Measurements from ENCODE around the gene ARMH1.
A peak's percentile ranks its signal among the peaks of the same experiment; 100 is the strongest.

ARMH1 gene

DNA sequence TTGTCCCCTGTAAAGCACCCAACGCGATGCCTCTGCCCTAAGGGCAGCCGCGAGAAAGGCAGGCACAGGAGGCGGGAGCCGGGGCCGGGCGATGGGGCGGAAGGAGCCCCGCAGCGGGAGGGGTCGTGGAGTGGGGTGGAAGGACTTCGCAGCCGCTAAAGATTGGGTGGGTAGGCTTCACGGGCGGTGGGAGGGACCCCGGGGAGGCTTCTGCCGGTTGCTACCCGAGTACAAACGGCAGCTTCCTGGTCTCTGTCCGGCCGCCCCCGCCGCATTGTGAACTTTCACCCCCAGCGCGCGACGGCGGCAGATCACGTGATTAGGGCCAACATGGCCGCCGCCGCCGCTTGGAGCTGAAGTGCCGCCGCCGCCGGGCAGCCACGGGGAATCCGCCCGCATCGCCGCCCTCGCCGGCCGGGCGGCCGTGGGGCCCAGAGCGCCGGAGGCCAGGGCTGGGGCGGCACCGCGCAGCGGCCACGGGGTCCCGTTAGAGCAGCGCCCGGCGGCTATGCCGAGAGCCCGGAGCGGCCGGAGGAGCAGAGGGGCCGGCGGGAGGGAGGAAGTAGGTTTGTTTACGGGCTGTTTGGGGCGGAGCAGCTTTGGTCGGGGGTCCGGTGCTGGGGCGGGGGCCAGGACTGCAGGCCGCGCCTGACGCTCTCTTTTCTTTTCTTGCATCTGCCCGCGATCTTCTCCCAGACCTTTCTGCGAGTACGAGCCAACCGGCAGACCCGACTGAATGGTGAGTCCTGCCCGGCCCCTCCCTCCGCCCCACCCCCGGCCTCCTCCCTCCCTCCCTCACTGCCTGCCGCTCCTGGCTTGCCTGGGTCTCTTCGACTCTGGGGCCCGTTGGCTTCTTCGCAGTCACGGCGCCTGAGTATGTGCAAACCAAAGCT, 42.6 kb upstream of the ARMH1 start (continued):
- TF ChIP-seq ZNF274 (IDR thresholded peaks at IDR 0.05; ENCODE audit: low read length) (no peak), ZNF274 (tag by site-specific recombination; IDR thresholded peaks at IDR 0.05; ENCODE audit: borderline replicate concordance) (no peak), ZNF473 (tag by site-specific recombination; IDR thresholded peaks at IDR 0.05) (no peak), SP3 (tag by site-specific recombination; IDR thresholded peaks at IDR 0.05) (peak; percentile 89), ZNF677 (tag by site-specific recombination; IDR thresholded peaks at IDR 0.05) (peak; percentile 65; the same call in 1 of the 2 replicates), ZNF510 (tag by site-specific recombination; IDR thresholded peaks at IDR 0.05; ENCODE audit: insufficient replicate concordance) (no peak), ZNF791 (tag by site-specific recombination; IDR thresholded peaks at IDR 0.05) (no peak), ZNF248 (tag by site-specific recombination; IDR thresholded peaks at IDR 0.05) (no peak), IKZF3 (tag by site-specific recombination; IDR thresholded peaks at IDR 0.05) (peak; percentile 45; the same call in 1 of the 2 replicates), ZNF23 (tag by site-specific recombination; IDR thresholded peaks at IDR 0.05; ENCODE audit: borderline replicate concordance) (no peak), ZNF133 (tag by site-specific recombination; IDR thresholded peaks at IDR 0.05) (no peak), SP2 (tag by site-specific recombination; IDR thresholded peaks at IDR 0.05) (peak; percentile 81), ZNF157 (tag by site-specific recombination; IDR thresholded peaks at IDR 0.05) (no peak), ZNF366 (tag by site-specific recombination; conservative IDR thresholded peaks at IDR 0.05) (no peak), OVOL3 (tag by site-specific recombination; IDR thresholded peaks at IDR 0.05) (no peak), ZNF2 (tag by site-specific recombination; IDR thresholded peaks at IDR 0.05) (no peak; the same call in 1 of the 2 replicates), ZBTB1 (tag by site-specific recombination; IDR thresholded peaks at IDR 0.05) (0 out of 2 replicates have a peak, but pooled peaks have one; percentile 67), EGR2 (tag by site-specific recombination; IDR thresholded peaks at IDR 0.05; ENCODE audit: low read depth) (peak; percentile 88), ZNF341 (tag by site-specific recombination; IDR thresholded peaks at IDR 0.05; ENCODE audit: low read depth) (peak; percentile 81), ZFP3 (tag by site-specific recombination; IDR thresholded peaks at IDR 0.05; ENCODE audit: low read depth) (no peak), ZNF544 (tag by site-specific recombination; IDR thresholded peaks at IDR 0.05) (no peak)
- TF ChIP-seq, protein P1, sequence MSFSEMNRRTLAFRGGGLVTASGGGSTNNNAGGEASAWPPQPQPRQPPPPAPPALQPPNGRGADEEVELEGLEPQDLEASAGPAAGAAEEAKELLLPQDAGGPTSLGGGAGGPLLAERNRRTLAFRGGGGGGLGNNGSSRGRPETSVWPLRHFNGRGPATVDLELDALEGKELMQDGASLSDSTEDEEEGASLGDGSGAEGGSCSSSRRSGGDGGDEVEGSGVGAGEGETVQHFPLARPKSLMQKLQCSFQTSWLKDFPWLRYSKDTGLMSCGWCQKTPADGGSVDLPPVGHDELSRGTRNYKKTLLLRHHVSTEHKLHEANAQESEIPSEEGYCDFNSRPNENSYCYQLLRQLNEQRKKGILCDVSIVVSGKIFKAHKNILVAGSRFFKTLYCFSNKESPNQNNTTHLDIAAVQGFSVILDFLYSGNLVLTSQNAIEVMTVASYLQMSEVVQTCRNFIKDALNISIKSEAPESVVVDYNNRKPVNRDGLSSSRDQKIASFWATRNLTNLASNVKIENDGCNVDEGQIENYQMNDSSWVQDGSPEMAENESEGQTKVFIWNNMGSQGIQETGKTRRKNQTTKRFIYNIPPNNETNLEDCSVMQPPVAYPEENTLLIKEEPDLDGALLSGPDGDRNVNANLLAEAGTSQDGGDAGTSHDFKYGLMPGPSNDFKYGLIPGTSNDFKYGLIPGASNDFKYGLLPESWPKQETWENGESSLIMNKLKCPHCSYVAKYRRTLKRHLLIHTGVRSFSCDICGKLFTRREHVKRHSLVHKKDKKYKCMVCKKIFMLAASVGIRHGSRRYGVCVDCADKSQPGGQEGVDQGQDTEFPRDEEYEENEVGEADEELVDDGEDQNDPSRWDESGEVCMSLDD (tag by site-specific recombination; IDR thresholded peaks at IDR 0.05), result peak; percentile 59; the same call in 1 of the 2 replicates
- TF ChIP-seq, protein P2, sequence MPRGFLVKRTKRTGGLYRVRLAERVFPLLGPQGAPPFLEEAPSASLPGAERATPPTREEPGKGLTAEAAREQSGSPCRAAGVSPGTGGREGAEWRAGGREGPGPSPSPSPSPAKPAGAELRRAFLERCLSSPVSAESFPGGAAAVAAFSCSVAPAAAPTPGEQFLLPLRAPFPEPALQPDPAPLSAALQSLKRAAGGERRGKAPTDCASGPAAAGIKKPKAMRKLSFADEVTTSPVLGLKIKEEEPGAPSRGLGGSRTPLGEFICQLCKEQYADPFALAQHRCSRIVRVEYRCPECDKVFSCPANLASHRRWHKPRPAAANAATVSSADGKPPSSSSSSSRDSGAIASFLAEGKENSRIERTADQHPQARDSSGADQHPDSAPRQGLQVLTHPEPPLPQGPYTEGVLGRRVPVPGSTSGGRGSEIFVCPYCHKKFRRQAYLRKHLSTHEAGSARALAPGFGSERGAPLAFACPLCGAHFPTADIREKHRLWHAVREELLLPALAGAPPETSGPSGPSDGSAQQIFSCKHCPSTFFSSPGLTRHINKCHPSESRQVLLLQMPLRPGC (tag by site-specific recombination; IDR thresholded peaks at IDR 0.05), result 0 out of 2 replicates have a peak, but pooled peaks have one; percentile 28
- TF ChIP-seq, protein P3, sequence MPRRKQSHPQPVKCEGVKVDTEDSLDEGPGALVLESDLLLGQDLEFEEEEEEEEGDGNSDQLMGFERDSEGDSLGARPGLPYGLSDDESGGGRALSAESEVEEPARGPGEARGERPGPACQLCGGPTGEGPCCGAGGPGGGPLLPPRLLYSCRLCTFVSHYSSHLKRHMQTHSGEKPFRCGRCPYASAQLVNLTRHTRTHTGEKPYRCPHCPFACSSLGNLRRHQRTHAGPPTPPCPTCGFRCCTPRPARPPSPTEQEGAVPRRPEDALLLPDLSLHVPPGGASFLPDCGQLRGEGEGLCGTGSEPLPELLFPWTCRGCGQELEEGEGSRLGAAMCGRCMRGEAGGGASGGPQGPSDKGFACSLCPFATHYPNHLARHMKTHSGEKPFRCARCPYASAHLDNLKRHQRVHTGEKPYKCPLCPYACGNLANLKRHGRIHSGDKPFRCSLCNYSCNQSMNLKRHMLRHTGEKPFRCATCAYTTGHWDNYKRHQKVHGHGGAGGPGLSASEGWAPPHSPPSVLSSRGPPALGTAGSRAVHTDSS (tag by site-specific recombination; IDR thresholded peaks at IDR 0.05), result no peak
- TF ChIP-seq, protein P4, sequence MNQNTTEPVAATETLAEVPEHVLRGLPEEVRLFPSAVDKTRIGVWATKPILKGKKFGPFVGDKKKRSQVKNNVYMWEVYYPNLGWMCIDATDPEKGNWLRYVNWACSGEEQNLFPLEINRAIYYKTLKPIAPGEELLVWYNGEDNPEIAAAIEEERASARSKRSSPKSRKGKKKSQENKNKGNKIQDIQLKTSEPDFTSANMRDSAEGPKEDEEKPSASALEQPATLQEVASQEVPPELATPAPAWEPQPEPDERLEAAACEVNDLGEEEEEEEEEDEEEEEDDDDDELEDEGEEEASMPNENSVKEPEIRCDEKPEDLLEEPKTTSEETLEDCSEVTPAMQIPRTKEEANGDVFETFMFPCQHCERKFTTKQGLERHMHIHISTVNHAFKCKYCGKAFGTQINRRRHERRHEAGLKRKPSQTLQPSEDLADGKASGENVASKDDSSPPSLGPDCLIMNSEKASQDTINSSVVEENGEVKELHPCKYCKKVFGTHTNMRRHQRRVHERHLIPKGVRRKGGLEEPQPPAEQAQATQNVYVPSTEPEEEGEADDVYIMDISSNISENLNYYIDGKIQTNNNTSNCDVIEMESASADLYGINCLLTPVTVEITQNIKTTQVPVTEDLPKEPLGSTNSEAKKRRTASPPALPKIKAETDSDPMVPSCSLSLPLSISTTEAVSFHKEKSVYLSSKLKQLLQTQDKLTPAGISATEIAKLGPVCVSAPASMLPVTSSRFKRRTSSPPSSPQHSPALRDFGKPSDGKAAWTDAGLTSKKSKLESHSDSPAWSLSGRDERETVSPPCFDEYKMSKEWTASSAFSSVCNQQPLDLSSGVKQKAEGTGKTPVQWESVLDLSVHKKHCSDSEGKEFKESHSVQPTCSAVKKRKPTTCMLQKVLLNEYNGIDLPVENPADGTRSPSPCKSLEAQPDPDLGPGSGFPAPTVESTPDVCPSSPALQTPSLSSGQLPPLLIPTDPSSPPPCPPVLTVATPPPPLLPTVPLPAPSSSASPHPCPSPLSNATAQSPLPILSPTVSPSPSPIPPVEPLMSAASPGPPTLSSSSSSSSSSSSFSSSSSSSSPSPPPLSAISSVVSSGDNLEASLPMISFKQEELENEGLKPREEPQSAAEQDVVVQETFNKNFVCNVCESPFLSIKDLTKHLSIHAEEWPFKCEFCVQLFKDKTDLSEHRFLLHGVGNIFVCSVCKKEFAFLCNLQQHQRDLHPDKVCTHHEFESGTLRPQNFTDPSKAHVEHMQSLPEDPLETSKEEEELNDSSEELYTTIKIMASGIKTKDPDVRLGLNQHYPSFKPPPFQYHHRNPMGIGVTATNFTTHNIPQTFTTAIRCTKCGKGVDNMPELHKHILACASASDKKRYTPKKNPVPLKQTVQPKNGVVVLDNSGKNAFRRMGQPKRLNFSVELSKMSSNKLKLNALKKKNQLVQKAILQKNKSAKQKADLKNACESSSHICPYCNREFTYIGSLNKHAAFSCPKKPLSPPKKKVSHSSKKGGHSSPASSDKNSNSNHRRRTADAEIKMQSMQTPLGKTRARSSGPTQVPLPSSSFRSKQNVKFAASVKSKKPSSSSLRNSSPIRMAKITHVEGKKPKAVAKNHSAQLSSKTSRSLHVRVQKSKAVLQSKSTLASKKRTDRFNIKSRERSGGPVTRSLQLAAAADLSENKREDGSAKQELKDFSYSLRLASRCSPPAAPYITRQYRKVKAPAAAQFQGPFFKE (tag by site-specific recombination; IDR thresholded peaks at IDR 0.05; ENCODE audit: borderline replicate concordance), result no peak
- TF ChIP-seq, protein P5, sequence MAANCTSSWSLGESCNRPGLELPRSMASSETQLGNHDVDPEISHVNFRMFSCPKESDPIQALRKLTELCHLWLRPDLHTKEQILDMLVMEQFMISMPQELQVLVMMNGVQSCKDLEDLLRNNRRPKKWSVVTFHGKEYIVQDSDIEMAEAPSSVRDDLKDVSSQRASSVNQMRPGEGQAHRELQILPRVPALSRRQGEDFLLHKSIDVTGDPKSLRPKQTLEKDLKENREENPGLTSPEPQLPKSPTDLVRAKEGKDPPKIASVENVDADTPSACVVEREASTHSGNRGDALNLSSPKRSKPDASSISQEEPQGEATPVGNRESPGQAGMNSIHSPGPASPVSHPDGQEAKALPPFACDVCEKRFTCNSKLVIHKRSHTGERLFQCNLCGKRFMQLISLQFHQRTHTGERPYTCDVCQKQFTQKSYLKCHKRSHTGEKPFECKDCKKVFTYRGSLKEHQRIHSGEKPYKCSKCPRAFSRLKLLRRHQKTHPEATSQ (tag by site-specific recombination; IDR thresholded peaks at IDR 0.05), result 0 out of 2 replicates have a peak, but pooled peaks have one; percentile 40

Data from HEK293 (cell line).